ENCODE results near the gene PTPN9.

Gene PTPN9

DNA sequence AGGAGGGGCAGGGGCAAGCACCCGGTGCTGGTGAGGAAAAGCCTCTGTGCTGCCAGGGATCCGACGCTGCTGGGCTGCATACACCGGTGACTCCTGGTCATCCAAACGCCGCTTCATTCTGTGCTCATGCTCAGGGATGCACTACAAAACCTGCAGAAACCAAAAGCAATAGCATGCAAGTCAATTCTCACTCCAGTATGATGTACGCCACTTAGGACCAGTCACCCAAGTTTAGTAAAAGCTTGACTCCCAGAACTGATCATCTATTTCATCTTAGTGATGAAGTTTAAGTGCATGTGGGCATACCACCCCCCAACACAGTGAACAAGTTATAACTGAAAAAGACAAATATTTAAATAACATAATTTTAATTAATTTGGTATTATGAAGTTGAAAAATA, 148.9 kb downstream of the PTPN9 start:
- FAIRE-seq: no peak
- no peak for DNase-seq (ENCODE audit: insufficient read length, low spot score)

DNA sequence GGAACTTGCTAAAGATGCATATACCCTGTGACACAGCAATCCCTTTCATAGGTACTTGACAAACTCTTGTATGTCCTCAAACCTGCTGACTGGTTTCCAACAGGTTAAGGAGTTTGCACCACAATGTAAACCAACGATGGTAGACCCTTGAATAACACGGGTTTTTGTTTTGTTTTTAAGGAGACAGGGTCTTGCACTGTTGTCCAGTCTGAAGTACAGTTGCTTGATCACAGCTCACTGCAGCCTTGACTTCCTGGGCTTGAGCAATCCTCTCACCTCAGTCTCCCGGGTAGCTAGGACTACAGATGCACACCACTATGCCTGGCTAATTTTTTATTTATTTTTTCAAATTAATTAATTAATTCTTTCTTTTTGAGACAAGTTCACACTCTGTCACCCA, 151.0 kb downstream of the PTPN9 start:
- DNase-seq (ENCODE audit: insufficient read length, low spot score) (no peak), FAIRE-seq (no peak)

DNA sequence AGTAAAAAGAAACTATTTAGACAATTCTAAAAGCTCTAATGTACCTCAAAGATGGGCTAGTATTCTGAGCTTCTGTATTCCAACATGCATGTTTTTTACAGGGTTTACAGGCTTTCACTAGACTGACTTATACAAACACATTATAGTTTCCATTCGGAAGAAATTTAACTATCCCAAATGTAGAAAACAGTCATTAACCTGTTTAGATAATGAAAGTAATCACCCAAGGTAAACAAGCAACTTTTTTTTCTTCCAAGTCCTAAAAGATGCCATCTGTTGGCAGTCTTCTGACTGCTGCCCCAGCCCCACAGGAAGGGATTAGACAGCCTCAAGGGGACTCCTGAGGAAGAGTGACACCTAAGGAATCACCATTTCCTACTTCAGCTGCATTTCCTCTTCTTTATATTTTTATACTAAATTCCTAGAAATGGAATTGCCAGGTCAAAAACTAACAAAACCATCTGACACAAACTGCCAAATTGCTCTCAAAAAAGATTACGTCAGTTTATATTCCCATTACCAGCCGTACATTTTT, 153.1 kb downstream of the PTPN9 start:
- no peak for DNase-seq (ENCODE audit: insufficient read length, low spot score)

DNA sequence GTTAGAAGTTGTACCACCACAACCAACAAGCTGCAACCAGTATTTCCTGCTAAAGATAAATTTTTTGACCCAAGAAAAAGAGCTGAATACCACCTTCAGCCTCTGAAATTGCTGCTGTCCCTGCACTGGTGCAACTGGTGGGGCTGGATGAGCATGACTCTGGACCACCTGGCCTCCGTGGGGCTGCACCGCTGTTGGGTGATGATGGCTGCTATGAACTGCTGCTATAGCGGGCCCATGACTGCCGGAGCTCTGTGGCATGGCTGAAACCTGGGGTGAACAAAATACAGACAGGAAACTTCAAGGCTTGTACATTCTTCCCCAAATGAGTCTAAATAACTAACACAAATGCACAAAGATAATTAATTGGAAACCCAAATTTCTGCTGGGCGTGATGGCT, 156.6 kb downstream of the PTPN9 start:
- FAIRE-seq: no peak
- DNase-seq (ENCODE audit: insufficient read length, low spot score): no peak

More for the DNA sequence above, 153.1 kb downstream of the PTPN9 start:
- no peak for FAIRE-seq

DNA sequence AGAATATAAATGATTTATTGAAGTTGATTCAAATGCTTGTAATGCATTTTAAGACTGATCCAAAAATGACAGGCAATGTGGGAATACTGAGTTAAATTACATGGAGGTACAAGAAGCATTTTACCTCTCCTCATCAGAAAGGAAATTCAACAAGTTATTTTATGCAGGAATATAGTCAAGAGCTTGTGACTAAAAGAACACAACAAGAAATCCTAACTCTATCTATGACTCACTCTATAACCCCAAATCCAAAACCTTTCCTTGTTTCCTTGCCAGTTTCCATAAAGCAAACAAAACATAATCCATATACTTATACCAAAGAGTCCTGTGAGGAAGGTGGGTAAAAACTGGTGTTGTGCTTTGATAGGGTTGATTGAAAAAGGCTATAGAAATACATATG, 158.4 kb downstream of the PTPN9 start:
- no peak for DNase-seq (ENCODE audit: insufficient read length, low spot score)
- FAIRE-seq: no peak

DNA sequence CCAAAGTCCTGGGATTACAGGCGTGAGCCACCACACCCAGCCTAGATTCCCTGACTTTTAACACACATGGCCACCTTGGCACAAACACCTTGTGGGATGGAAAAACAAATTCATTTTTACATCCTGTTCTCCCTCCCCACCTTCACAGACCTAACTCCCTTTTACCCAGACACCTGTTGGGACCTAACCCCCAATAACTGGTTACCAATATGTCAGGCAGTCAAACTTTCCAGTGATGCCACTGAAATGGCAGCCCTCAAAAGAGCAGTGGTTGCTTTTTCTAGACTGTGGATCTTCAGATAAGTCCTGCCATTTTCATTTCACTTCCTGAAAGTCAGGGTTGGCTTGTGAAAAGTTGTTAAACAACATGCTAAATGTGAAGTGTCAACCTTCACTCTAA, 162.5 kb downstream of the PTPN9 start:
- FAIRE-seq (no peak), DNase-seq (ENCODE audit: insufficient read length, low spot score) (no peak)

Data from HTR-8/SVneo (cell line).